Stimulated activated CD4-positive, alpha-beta T cell treated with anti-CD3 and anti-CD28 coated beads, Interleukin-2, amount 100 ng/mL, for 4 hours (primary cell): ENCODE results near the gene TRAPPC10.

Experiments
- DNase-seq: peaks from one replicate; pipeline ENCODE4 v3.0.0-alpha.2; 2020; ENCODE audit warnings: low read depth

Gene TRAPPC10

DNA sequence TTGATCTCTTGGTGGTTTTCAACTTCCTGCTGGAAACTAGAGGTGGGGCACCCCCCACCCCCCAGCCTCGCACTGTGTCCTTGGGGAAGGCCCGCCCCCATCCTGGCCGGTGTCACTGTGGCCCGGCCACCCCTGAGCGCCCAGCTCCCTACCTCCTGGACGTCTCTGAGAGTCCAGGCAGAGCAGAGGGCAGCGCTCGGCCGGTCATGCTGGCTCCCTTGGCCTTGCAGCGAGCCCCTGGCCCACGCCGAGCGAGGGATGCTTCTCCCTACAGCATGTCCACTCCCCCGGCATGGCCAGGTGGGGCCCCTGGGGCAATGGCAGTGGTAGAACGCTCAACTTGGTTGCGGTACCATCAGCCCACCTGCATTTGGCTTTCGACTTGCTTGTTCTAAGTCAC, 28.7 kb upstream of the TRAPPC10 start:
- no peak for DNase-seq

DNA sequence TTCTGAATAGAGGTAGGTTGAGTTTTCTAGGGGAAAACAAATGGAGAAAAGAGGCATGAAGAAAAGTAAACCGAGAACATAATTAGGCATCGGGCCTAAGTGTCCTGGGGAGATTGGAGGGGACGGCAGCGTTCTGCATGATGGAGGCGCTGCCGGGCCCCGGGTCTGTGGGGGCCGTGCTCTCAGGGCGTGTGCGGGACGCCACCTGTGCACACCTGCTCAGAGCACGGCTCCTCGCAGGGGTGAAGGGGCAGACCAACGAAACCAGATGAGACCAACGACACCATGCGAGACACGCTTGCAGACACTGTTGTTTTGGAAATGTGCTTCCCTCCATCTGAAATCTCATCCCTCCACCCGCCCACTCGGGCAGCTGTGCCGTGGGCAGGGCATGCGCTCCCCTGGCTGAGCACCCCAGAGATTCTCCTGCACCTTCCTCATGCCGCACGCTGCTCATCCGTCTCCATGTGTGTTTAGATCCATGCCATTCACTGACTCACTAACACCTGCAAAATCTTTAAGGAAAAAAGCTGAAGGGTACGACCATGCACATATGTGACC, 28.2 kb upstream of the TRAPPC10 start:
- no peak for DNase-seq

DNA sequence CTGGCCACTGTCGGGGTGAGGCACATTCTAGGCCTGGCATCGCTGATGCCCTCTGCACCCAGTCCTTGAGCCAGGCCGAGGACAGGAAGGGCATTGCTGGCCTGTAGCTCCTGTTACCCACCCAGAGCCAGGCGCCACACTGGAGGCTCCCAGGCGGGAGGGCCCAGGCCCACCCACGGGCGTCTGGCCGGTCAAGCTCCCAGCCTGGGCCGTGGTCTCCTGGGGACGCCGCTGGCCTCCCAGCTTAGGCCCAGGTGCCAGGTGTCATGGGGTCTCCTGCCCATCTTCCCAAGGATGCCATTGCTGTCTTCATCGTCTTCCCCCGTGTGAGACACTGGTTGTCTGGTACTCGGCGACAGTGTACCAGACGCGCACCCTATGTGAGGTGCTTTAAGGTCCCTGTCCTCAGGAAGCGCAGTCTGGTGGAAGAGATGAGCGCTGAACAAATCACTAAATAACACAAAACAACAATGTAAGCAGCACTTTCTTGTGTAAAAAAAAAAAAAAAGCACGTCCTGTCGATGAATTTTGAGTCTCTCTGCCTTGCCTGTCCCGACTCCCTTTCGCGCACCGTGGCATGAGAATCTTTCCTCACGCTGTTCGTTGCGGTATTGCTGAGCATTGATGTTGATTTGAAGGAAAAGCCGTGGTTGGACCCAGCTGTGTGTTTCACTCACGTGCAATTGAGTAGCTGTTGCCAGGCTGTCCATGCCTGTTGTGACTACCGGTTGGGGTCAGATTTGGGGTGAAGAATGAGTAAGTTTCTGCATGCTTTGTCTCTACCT, 27.0 kb upstream of the TRAPPC10 start:
- DNase-seq, result no peak

DNA sequence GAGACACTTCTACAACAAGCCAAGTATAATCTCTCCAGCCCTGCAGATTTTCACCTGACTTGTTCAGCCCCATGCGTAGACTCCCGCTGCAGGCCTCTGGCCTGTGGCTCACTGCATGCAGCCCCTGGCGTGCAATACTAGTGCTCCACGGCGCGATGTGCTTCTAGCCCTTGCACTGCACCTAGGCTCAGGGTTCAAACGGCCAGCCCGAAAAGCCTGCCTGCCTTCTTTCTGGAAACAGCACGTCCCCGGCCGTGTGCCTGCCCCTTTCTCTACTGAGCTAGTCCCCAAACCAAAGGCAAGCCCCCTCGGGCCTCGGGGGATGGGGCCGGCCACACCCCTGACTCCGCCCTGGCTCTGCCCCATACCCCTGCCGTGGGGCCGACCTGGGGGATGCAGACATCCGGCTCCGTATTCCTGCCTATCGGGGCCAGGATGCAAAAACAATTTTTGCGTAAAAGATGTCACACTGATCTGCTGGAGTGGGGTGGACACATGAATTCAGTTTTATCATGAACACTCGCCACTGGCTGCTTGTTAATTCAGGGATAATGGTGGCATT, 26.3 kb upstream of the TRAPPC10 start:
- DNase-seq, result no peak

DNA sequence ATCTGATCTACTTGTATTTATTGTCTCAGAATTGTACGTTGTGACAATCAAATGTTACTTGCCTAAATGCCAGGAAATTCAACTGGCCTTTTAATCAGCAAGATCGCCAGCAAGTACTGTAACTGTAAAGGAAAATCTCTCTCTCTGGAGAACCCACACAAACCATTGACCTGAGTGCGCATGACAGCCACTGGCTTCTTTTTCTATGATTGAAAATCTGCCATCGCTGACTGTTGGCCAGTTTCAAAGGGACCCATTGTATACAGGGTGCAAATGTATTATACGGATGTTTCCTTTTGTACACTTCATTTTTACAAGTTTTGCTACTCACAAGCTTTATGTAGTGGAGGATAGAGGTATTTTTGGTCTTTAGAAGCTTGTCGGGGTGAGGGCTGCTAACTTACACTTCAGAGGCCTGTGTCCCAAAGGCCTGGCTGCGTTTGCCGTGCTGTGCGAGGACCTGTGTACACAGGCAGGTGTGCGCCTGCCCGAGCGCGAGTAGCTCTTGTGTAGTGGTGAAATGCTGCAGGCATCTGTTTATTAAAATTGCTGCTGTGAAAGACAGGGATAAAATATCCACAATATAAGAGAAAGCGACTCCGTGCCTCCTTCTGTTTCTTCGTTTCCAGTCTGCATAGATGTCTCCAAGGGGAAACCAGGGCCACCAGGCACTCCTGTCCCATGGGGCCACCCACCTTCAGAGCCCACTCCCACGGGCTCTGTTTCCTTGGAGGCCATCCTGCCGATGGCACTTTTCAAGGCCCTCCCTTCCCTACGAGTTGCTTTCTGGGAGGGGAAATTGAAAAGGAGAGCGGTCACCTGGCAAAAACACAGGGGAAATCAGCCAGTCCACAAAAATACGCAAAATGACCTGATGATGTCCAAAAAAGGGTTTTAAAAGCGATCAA, 25.3 kb upstream of the TRAPPC10 start:
- no peak for DNase-seq

DNA sequence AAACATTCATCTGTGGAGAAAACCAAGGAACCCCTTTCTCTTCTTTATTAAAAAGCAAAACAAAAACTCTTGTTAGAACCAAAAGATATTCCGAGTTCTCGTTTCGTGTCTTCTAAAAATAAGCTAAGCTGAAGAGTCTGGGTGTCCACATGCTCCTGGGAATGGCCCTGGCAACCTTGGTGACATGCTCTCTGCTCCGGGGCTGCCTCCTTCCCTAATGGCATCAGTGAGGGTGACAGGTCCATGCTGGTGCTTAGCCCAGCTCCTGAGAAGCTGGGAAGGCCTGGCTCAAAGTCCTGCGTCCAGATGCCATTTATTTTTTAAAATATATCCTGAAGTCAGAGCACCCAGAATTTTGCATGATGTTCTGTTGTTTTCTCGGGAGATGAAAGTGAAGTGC, 24.6 kb upstream of the TRAPPC10 start:
- no peak for DNase-seq

DNA sequence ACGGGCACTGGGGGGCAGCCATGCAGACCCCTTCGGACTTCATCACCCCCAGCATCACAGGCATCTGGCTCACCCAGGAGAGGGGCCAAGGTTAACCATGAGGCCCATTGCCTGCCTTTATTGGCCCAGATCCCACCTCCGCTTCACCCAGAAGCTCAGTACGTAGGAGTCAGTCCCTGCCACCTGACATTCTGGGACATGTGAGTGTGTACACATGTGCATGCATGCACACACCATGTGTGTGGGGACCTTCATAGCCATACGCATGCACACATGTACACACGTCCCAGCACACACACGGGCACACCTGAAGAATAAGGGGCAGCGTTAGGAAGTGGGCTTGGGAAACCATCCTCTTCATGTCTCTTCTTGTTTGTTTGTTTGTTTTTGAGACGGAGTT, 24.1 kb upstream of the TRAPPC10 start:
- DNase-seq, result no peak

DNA sequence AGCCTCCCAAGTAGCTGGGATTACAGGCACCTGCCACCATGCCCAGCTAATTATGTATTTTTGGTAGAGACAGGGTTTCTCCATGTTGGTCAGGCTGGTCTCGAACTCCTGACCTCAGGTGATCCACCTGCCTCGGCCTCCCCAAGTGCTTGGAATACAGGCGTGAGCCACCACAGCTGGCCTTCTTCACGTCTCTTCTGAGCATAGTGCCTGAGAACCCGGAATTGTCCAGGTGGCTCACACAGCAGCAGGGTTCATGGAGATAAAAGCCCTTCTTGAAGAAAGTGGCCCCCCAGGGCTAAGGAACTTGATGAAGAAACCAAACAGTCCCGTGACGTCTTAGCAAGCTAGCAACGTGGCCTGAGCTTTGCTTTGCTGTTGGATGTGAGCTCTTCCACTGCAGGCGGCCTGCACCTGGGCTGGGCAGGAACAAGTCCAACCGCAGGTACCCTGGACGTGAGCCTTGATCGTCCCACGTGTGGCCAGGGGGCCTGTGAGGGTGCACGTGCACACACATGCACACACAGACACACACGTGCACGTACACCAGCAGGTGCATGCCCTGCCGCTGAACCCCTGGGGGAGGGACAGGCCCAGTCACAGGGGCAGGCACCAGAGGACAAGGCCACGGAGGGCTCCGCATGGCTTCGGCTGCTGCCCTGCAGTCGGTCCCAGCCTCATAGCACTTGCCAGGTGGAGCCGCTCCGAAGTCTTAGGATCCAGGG, 23.4 kb upstream of the TRAPPC10 start:
- no peak for DNase-seq

DNA sequence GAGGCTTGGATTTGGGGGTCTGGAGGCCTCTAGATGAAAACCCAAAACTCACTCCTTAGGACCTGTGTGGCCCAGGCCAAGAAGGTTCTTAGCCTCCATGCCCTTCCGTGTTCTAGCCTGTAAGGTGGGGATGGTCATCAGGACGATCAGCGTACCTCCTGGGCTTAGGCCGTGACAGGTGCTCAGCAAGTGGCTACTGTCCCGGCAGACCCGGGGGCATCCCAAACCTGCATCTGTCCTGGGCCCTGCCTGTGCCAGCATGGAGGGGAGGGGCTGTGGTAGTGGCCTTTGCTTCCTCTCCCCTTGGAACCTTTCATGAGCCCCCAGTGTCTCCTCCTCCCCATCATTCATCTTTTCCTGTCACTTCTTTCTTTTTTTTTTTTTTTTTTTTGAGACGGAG, 22.7 kb upstream of the TRAPPC10 start:
- DNase-seq, result no peak

DNA sequence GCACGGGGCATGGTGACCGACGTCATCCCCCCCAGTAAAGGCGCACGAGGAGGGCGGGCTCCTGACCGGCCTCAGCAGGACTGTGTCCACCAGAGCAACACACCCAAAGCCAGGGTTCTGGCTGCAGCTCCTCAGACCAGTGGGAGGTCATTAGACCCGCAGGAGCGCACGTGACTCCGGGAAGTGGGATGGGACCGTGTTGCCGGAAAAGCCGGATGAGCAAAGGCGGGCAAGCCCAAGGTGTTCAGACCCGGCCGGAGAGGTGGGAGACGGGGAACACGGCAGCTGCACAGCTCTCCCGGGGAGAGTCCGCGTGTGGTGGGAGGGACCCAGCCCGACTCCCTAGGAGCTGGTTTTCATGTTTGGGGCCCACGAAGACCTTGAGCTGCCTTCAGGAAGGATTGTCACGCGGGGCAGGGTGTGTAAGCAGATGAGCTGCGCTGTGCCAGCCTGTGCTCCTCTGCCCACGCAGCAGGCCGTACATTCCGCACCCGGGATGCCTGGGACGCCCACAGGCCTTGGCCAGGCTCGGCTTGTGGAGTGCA, 20.6 kb upstream of the TRAPPC10 start:
- no peak for DNase-seq

DNA sequence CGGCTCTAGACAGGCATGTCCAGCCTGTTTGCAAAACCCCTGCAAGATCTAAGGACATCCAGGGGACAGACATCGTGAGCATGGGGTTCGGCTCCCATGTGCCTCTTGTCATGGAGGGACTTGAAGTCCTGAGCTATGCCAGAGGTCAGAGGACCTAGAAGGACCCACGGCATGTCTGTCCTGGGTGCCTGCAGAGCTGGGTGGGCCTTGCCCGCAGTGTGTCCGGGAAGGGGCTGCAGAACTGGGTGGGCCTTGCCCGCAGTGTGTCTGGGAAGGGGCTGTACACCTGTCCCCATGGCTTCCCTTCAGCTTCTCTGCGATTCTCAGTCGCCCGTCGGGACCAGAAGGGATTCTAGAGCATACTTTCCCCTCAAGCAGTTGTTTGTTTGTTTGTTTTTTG, 20.0 kb upstream of the TRAPPC10 start:
- DNase-seq, result no peak

DNA sequence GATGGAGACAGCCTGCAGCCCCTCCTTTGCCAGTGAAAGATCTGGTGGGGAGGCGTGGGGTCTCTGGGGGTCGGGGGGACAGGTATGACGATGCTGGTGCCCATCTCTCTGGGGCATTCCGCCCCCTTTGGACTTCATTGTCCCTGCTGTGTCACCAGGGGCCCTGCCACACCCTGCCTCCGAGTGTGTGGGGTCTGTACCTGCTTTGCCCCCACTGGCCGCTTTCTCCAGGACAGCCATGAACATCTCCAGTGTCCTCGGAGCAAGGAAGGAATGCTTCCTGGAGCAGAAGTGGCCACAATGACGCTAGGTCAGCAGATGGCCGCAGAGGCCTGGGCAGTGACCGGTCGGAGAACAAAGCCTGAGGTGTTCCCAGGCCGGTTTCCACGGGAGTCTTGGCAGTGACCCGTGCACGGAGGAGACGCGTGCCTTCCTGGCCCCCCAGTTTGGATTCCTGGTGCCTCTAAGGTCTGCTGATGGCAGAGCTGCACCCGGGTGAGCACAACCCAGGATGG, 18.6 kb upstream of the TRAPPC10 start:
- no peak for DNase-seq

DNA sequence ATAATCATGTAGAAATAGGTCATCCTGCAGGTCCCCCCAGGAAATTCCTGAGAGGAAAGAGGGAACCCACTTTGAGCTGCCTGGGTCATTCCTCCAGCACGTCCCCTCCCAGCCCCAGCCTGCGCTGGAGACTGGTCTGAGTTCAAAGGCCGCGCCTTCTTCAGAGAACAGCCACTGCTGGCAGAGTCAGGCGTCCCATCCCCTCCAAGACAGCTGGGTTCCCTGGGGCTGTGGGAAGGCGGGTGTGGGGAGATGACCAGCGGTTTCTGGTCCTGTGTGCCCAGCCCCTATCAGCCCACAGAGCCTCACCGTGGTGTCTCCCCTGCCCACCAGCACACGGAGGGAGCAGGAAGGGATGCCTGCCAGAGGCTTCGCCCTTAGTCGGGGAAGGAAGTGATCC, 18.0 kb upstream of the TRAPPC10 start:
- DNase-seq, result no peak

DNA sequence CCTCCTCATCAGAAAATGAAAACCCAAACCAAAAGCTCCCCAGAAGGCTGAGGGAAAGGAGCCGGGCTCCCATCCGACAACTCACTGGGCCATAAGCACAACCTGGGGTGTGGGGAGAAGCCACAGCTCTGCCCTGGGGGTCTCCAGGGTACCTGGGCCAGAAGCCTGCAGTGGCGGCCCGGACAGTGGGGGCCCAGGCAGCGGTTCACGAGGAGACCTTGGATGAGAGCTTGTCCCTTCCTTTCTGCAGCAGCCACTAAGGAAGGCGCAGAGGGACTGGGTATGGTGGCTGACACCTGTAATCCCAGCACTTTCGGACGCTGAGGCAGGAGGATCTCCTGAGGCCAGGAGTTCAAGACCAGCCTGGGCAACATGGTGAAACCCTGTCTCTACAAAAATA, 17.5 kb upstream of the TRAPPC10 start:
- no peak for DNase-seq

DNA sequence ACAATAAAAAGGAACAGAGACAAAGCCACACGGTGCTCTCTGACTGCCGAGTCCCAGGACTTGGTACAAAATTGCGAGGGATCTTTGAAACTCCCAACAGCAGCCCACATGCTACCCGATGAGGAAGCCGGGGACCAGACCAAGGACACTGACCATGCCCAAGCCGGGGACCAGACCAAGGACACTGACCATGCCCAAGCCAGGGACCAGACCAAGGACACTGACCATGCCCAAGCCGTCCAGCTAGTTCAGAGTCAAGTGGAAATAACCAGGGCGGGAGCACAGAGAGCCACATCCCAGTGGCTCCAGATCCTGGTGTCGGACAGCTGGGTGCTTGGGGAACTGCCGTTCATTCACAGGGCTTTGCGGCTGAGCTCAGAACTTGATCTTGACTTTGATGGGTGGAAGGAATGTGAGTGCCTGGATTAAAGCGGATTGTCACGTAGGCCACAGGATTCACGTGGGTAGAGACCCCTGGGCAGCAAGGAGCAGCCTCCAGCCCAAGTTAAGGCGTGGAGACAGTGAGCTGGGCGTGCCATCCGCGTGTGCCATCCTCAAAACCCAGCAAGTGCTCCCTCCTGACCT, 16.5 kb upstream of the TRAPPC10 start:
- DNase-seq, result no peak

DNA sequence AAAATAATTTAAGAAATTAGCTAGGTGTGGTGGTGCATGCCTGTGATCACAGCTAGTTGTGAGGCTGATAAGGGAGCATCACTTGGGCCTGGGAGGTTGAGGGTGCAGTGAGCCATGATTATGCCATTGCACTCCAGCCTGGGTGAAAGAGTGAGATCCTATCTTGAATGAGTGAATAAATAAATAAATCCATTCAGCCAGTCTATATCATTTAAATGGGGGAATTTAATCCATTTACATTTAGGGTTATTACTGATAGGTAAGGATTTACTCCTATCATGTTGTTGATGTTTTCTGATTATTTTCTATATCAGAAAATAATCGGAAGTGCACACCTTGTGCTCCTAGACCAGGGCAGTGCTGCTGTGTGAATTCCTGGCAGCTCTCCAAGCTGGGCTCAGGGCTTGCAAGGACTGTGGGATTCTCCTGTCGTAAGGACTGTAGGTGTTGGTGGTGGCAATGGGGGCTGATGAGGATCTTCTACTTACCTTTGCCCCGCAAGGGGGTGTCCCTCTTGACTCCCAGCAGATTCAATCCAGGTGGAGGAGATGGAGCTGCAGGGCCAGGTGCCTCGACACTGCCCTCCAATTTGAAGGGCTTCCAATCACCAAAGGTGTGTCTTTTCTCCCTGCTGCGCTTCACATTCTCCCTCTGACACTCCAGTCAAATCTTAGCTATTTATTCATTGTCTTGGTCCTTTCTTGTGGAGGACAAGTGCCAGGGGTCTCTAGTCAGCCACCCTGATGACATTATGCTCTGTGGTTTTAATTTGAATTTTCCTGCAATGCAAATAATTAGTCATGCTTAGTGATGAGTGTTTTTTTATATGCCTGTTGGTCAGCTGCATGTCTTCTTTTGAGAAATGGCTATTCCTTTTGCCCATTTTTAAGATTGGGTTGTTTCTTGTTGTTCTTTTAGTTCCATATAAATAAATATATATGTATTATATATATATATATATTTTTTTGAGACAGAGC, 14.1 kb upstream of the TRAPPC10 start:
- no peak for DNase-seq

DNA sequence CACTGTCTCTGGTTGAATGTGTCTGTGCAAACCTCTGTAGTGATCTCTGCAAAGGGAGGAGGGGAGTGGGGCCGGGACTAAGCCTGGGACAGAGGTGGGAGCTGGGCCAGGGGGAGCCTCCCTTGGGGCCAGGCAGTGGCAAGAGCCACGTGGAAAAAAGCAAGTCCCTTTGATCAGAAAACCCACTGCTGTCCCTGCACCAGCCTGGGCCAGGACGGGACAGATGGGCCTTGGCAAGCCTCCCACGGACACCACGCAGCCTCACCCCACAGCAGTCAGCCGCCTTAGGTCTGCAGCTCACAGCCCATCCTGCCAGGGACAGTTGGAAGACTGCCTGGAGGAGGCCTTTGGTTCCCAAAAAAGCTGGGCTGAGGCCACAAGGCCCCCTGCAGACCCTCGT, 11.7 kb upstream of the TRAPPC10 start:
- no peak for DNase-seq

DNA sequence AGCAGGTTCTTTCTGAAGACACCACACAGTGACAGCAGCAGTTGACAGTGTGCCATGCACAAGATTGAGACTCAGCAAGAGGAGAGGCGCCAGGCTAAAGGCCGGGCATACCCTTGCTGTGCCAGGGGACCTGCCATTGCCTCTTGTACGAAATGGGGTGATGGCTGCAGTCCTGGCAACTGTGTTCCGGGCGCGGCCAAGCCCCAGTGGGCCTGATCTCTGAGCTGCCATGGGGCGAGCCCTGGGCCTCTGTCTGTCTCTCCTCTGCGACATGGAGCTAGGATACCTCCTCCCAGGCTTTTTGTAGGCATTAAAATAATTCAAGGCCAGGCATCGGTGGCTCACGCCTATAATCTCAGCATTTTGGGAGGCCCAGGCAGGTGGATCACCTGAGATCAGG, 9.6 kb upstream of the TRAPPC10 start:
- DNase-seq, result no peak

DNA sequence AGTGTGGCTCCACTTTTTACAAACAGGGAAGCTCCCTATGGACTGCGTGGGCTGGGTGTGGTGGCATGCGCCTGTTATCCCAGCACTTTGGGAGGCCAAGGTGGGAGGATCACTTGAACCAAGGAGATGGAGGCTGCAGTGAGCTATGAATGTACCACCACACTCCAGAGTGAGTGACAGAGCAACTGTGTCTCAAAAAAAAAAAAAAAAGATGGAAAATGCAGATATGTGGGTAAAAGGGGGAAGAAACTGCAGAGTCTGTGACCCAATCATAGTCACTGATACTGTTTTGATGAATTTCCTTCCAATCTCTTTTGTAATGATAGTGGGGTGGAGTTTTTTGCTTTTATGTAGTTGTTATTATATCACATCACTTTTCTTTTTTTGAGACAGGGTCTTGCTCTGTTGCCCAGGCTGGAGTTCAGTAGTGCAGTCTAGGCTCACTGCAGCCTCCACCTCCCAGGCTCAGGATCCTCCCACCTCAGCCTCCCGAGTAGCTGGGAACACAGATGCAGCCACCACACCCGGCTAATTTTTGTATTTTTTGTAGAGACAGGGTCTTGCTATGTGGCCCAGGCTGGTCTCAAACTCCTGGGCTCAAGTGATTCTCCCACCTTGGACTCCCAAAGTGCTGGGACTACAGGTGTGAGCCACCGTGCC, 8.7 kb upstream of the TRAPPC10 start:
- no peak for DNase-seq
